CD4-positive, alpha-beta T cell treated with Interleukin-1 beta for 1 hour (primary cell): ENCODE results near the gene TNK2.
"Not testable (repeated sequence)": the region's sequence is repeated elsewhere in the genome, so short reads cannot be mapped to it uniquely, and the experiment has no call there.

Source experiments
- DNase-seq, 2 donors: peaks; one replicate each; pipeline ENCODE4 v3.0.0-alpha.2; 2020 to 2022

The TNK2 gene

GRCh38 chr3:195907934-195908693 lies at the start of gene TNK2:
TSS of gene TNK2 (minus strand) at chr3:195908551. CDS start at chr3:195888588, 19,963 bp downstream.
- DNase-seq = peak; percentile 59 to 62

DNA sequence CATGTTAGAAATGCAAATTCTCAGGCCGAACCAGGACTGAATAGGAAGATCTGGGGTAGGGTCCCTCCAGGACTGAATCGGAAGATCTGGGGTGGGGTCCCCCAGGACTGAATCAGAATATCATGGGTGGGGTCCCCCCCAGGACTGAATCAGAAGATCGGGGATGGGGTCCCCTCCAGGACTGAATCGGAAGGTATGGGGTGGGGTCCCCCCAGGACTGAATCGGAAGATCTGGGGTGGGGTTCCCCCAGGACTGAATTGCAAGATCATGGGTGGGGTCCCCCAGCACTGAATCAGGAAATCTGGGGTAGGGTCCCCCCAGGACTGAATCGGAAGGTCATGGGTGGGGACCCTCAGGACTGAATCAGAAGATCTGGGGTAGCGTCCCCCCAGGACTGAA lies 48.2 kb upstream of the TNK2 start:
- no peak for DNase-seq

- DNase-seq = not testable (repeated sequence)
Measured at GRCh38 chr3:195955416-195955841, 47.1 kb upstream of the TNK2 start.

DNA sequence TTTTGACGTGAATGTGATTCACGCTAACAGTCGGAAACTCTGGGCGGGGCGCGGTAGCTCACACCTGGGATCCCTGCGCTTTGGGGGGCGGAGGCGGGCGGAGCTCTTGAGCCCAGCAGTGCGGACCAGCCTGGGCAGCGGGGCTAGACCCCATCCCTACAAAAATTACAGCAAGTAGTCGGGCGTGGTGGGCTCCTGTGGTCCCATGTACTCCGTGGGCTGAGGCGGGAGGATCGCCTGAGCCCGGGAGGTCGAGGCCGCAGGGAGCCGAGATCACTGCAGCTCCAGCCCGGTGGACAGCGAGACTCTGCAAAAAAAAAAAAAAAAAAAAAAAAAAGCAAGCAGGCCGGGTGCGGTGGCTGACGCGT lies 46.4 kb upstream of the TNK2 start:
- not testable (repeated sequence) for DNase-seq

GRCh38 chr3:195954052-195954751 lies 45.9 kb upstream of the TNK2 start:
- DNase-seq = peak; percentile 69 to 80

- DNase-seq = not testable (repeated sequence)
Measured at GRCh38 chr3:195952590-195952989, 44.2 kb upstream of the TNK2 start.

DNA sequence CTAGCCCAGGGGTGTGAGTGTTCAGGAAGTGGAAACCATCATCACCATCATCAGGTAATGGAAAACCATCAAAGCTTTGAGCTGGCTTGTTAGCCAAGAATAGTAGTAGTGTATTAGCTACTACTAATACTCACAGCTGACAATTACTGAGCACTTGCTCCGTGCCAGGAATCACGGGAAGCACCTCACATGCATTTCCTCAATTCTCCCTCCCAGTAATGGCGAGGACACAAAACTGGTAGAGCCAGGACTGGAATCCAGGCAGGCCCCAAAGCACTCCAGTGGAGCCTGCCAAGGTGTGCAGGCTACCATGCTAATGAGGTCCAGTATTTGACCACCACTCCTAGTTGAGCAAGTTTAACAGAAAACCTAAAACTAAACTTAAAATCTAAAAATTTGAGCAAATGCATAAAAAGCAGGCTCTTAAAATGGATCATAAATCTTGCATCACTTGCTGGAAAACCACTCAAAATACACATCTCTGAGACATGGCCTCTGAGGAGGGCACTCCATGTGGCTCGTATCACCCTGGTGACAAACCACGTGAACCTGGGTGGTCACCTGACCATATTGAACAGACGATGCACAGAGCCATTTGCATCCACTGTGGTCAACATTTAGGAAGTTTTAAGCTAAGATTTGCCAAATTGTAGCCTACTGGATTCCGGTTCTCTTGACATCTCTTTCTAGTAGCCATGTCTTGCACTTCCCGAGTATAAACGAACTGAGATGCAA lies 43.3 kb upstream of the TNK2 start:
- DNase-seq = not testable (repeated sequence)

GRCh38 chr3:195950731-195951130 lies 42.4 kb upstream of the TNK2 start:
- DNase-seq = not testable (repeated sequence)

GRCh38 chr3:195950164-195950563 lies 41.8 kb upstream of the TNK2 start:
- DNase-seq = not testable (repeated sequence)

DNA sequence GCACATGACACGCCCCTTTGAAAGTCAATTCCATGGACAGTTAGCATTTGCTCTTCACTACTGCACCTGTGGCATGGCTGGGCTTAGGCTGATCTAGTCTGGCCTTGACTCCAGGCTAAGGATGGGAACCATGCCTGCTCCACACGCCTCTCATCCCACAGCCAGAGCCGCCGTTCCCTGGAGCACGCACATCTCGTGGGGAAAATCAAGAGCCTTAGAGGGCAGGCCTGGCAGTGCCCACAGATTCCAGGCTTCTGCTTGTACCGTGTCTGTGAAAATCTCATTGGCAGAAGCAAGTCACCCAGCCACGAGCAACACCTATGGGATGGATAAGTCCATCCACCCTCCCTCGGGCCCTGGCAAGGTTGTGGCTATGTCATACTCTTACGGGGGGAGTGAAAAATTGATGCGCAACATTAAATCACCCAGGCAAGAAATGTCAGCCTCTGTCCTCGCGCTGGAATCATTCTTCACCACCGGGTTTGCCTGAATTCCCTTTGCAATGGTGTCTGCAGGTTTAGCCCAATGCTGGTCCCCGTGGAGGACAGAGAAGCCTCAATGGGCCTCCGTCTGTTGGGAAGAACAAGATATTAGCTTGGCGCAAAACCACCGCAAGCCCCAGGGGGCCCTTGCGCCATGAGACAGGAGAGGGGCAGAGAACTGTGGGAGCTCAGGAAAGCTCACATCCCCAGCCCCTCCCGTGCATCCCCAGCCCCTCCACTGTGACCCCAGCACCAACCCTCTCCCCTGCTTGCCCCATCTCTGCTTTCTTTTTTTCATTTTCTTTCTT lies 38.8 kb upstream of the TNK2 start:
- not testable (repeated sequence) for DNase-seq

GRCh38 chr3:195941265-195941815 lies 33.0 kb upstream of the TNK2 start:
- not testable (repeated sequence) for DNase-seq

DNA sequence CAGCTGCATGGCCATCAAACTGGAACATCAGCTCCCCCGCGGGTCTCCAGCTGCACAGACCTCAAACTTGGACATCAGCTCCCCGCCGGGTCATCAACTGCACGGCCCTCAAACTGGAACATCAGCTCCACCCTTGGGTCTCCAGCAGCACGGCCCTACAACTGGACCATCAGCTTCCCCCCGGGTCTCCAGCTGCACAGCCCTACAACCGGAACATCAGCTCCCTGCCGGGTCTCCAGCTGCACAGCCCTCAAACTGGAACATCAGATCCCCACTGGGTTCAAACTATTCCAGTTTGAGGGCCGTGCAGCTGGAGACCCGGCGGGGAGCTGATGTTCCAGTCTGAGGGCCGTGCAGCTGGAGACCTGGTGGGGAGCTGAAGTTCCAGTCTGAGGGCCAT lies 32.5 kb upstream of the TNK2 start:
- DNase-seq = not testable (repeated sequence)

DNA sequence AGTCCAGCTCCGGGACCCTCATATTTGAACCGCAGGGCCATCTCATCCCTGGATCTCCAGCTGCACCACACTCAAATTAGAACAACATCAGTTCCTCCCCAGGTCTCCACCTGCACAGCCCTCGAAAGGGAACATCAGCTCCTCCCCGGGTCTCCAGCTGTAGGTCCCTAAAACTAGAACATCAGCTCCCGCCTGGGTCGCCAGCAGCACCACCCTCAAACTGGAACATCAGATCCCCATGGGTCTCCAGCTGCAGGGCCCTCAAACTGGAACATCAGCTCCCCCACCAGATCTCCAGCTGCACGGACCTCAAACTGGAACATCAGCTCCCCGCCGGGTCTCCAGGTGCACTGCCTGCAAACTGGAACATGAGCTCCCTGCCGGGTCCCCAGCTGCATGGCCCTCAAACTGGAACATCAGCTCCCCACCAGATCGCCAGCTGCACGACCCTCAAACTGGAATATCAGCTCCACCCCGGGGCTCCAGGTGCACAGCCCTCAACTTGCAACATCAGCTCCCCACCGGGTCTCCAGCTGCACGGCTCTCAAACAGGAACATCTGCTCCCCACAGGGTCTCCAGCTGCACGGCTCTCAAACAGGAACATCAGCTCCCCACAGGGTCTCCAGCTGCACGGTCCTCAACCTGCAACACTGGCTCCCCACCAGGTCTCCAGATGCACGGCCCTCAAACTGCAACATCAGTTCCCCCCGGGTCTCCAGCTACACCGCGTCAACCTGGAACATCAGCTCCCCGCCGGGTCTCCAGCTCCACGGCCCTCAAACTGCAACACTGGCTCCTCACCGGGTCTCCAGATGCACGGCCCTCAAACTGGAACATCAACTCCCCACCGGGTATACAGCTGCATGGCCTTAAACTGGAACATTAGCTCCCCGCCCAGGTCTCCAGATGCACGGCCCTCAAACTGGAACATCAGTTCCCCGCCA lies 31.4 kb upstream of the TNK2 start:
- DNase-seq = not testable (repeated sequence)

- DNase-seq = not testable (repeated sequence)
Measured at GRCh38 chr3:195933044-195933430, 24.7 kb upstream of the TNK2 start.

DNA sequence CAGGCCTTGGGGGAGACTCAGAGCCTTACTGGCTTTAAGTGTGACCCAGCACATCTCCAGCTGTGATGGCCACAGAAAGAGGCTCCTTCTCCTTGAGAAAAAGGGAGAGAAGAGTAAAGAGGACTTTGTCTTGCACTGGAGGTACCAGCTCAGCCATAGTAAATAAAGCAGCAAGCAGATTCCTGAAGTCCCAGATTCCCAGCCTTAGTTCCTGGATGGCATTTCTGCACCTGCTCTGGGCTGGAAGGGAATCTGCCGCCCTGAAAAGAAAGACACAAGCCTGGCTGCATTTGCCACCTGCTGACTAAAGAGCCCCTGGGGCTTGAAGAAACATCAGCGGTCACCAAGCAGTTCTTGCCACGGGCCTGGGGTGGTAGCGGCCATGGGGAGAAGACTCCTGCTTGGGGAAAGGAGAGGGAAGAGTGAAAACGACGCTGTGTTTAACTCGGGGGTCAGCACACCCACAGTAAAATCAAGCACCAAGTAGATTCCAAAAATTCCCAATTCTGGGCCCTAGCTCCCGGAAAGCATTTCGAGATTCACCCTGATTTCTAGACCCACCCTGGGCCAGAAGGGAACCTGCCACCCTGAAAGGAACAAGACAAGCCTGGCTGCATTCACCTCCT lies 24.2 kb upstream of the TNK2 start:
- DNase-seq = no peak

GRCh38 chr3:195931582-195932273 lies 23.4 kb upstream of the TNK2 start:
- DNase-seq = no peak

- DNase-seq = no peak
Measured at GRCh38 chr3:195929452-195929851, 21.1 kb upstream of the TNK2 start.

DNA sequence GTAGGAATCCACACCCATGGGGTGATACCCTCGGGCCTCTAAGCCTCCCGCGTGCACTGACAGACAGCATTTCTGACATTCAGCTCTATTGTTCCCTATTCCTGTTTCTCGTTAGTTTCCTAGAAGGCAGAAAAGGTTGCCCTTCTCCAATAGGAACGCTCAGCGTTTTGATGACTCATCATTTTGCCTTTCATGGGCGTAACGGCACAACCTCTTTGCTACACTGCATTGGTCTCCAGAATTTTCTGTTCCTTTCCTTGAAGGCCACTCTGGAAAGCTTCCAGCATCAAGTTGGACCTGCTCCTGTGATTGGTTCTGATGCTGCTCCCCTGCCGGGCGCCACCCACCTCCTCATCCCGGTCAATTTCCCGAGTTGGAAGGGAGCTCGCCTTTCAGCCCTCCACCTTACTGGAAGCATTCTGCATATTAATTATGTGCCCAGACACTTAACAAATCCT lies 13.0 kb upstream of the TNK2 start:
- no peak for DNase-seq

- no peak for DNase-seq
Measured at GRCh38 chr3:195918176-195918575, 9.8 kb upstream of the TNK2 start.

DNA sequence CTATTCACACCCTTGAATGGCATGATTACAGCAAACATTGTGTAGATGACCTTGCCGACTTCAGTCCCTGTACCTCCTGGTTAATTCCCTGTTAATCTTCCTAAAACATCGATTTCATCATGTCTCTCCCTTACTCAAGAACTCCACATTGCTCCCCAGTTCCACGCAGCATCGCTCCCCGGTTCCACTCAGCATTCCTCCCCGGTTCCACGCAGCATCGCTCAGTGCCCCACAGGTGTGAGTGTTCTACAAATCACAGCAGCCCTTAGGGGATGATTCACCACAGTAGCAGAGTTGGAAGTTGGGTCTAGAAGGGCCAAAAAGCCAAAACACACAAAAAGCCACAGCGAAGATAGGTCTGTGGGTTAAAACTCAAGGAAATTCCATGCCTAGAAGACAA lies 8.6 kb upstream of the TNK2 start:
- DNase-seq = no peak
